Endothelial cell of umbilical vein (primary cell): ENCODE measurements around the gene VAV3. TPM values are rescaled to one million over a fixed set of nuclear protein-coding genes. Genes with fewer than 3 reads are reported as not detected.

Source experiments
- BruUV-seq: library from RNA; stranded (reverse); fragments of 400-500 nt; replicated peaks from 2 replicates; lab custom pipeline; 2021; lab: Mats Ljungman, UMichigan
- CTCF ChIA-PET: fragments of 300-600, 350-600 bp; sonication (Branson Sonifier 250); formaldehyde crosslinking; loops from one replicate; lab custom pipeline; 2021; ENCODE audit warnings: antibody characterized with exemption, inconsistent platforms; lab: Charles Lee
- POLR2A ChIA-PET: fragments of 300-600, 350-600 bp; sonication (Branson Sonifier 250); formaldehyde crosslinking; loops from one replicate; lab custom pipeline; 2021; ENCODE audit warnings: antibody characterized with exemption, inconsistent platforms; lab: Charles Lee
- DNase-seq: peaks from one replicate; pipeline ENCODE4 v3.0.0-alpha.2; 2011; ENCODE audit warnings: low read depth, low spot score
- FAIRE-seq: peaks from 2 replicates; lab custom pipeline; 2011; peaks lifted over from hg19 to GRCh38; lab: Jason Lieb, UNC
- H2AFZ ChIP-seq: 2 replicates; pipeline ENCODE4 v1.6.0; 2012; ENCODE audit warnings: low read depth, low read length, control low read depth, inconsistent platforms
- H3K27ac ChIP-seq: 2 replicates; pipeline ENCODE4 v1.5.1; 2011; ENCODE audit warnings: low read depth, mild to moderate bottlenecking, control low read depth, low read length, moderate library complexity; ENCODE audit not compliant: insufficient read depth
- H3K27me3 ChIP-seq, 2 experiments: 2 replicates each; pipeline versions ENCODE4 v1.6.0 to v1.6.1; 2011; ENCODE audit warnings: low read length in 2 of 2, mixed read lengths in 1 of 2; ENCODE audit not compliant: control insufficient read depth in 2 of 2, insufficient read depth in 2 of 2
- H3K36me3 ChIP-seq, 2 experiments: 2 replicates in 1 of 2; 3 replicates in 1 of 2; pipeline ENCODE4 v1.5.1; 2011; ENCODE audit warnings: low read length in 2 of 2, mild to moderate bottlenecking in 1 of 2, moderate library complexity in 1 of 2; ENCODE audit not compliant: control insufficient read depth in 2 of 2, insufficient read depth in 2 of 2; ENCODE audit errors: extremely low read depth in 1 of 2
- H3K4me1 ChIP-seq: 3 replicates; pipeline ENCODE4 v1.5.1; 2011; ENCODE audit warnings: mild to moderate bottlenecking, low read length; ENCODE audit not compliant: control insufficient read depth, insufficient read depth; ENCODE audit errors: extremely low read depth
- H3K4me2 ChIP-seq: 2 replicates; pipeline ENCODE4 v1.6.1; 2011; ENCODE audit warnings: low read length, control low read depth, mixed read lengths; ENCODE audit not compliant: insufficient read depth
- H3K4me3 ChIP-seq, 3 experiments: fragments of 200-600 bp in 1 of 3; sonication (generic), shearing (Covaris generic) in 1 of 3; replicated peaks in 1 of 3; 2 replicates each; pipeline ENCODE4 v1.5.1; 2011 to 2016; ENCODE audit warnings: control low read depth in 3 of 3, low read length in 3 of 3, mild to moderate bottlenecking in 2 of 3, inconsistent platforms in 1 of 3, low read depth in 1 of 3, moderate library complexity in 1 of 3; ENCODE audit not compliant: insufficient read depth in 1 of 3
- H3K79me2 ChIP-seq: 2 replicates; pipeline ENCODE4 v1.6.0; 2012; ENCODE audit warnings: low read length, inconsistent platforms; ENCODE audit not compliant: control insufficient read depth, insufficient read depth
- H3K9ac ChIP-seq: replicated peaks from 2 replicates; pipeline ENCODE3; 2011; ENCODE audit warnings: low read length, control low read depth; ENCODE audit not compliant: insufficient read depth; ENCODE audit errors: extremely low read depth
- H3K9me1 ChIP-seq: replicated peaks from 3 replicates; pipeline ENCODE4 v1.6.0; 2011; ENCODE audit warnings: mild to moderate bottlenecking, low read length; ENCODE audit not compliant: control insufficient read depth, insufficient read depth; ENCODE audit errors: extremely low read depth
- H3K9me3 ChIP-seq: replicated peaks from 2 replicates; pipeline ENCODE4 v1.5.1; 2012; ENCODE audit warnings: low read length, inconsistent platforms; ENCODE audit not compliant: control insufficient read depth, insufficient read depth
- H4K20me1 ChIP-seq: replicated peaks from 2 replicates; pipeline ENCODE3; 2011; ENCODE audit warnings: mild to moderate bottlenecking, low read length; ENCODE audit not compliant: control insufficient read depth, insufficient read depth; ENCODE audit errors: extremely low read depth
- EZH2 ChIP-seq: IDR thresholded peaks from 2 replicates; pipeline ENCODE4 v1.6.1; 2012; ENCODE audit warnings: borderline replicate concordance, low read depth, mild to moderate bottlenecking, moderate library complexity, low read length, inconsistent platforms; ENCODE audit not compliant: severe bottlenecking
- FOS ChIP-seq: IDR thresholded peaks from 2 replicates; pipeline ENCODE4 v1.6.1; 2011; ENCODE audit warnings: mild to moderate bottlenecking, low read length, moderate library complexity, borderline replicate concordance; ENCODE audit not compliant: insufficient read depth
- GATA2 ChIP-seq: IDR thresholded peaks from 2 replicates; pipeline ENCODE4 v1.7.0; 2011; ENCODE audit warnings: low read depth, mild to moderate bottlenecking, moderate library complexity, mixed read lengths, low read length; ENCODE audit not compliant: insufficient read length, insufficient read depth
- JUN ChIP-seq: IDR thresholded peaks from 2 replicates; pipeline ENCODE4 v1.6.1; 2011; ENCODE audit warnings: borderline replicate concordance, low read depth; ENCODE audit not compliant: insufficient read length, insufficient read depth
- POLR2A ChIP-seq: IDR thresholded peaks from 2 replicates; pipeline ENCODE4 v1.6.1; 2012; ENCODE audit warnings: low read depth, mild to moderate bottlenecking, control low read depth, low read length
- POLR2AphosphoS5 ChIP-seq: IDR thresholded peaks from 2 replicates; pipeline ENCODE4 v1.6.1; 2012; ENCODE audit warnings: low read depth, mild to moderate bottlenecking, control low read depth, low read length, moderate library complexity; ENCODE audit not compliant: insufficient read depth
- dilution Hi-C: fragments of 300-500 bp; cut with MboI; formaldehyde crosslinking; loops from one replicate; pipeline ENCODE4 v1.15.0; 2019; ENCODE audit warnings: low sequenced_read_pairs; ENCODE audit not compliant: extremely low pct_ligation_motif_present
- intact Hi-C: fragments of 100-400 bp; cut with micrococcal nuclease; formaldehyde crosslinking; loops from one replicate; pipeline ENCODE4 v1.10.0; 2022
- polyA plus RNA-seq, 4 experiments: library from polyadenylated mRNA; depleted of rRNA in 3 of 4; stranded (reverse) in 3 of 4; unstranded in 1 of 4; fragments of >200 nt; gene quantifications; 2 replicates each; pipeline versions ENCODE4 v1.2.1 to v1.2.3, GENCODE V29; 2011 to 2012; ENCODE audit warnings: missing spikeins in 1 of 4
- total RNA-seq: library from RNA; stranded (reverse); gene quantifications from 2 replicates; pipeline ENCODE4 v1.2.3, GENCODE V29; 2021
- TF ChIP-seq, protein P1 (sequence below), 2 donors: IDR thresholded peaks; 1 replicate in 1 of 2; 2 replicates in 1 of 2; pipeline ENCODE4 v1.5.1; 2011; ENCODE audit warnings: low read length in 2 of 2, mild to moderate bottlenecking in 2 of 2, moderate library complexity in 2 of 2, control low read depth in 1 of 2, inconsistent platforms in 1 of 2, low read depth in 1 of 2; ENCODE audit not compliant: insufficient read depth in 1 of 2; ENCODE audit errors: extremely low read depth in 1 of 2
- TF ChIP-seq, protein P2 (sequence below): IDR thresholded peaks from 2 replicates; pipeline ENCODE4 v1.6.1; 2011; ENCODE audit not compliant: insufficient read depth, insufficient read length

VAV3 gene
- total and polyA plus RNA-seq, 2 donors (not counting 3 experiments of a cell fraction or from before 2014, with no cell fraction given): 0.18 to 1.5 TPM

DNA sequence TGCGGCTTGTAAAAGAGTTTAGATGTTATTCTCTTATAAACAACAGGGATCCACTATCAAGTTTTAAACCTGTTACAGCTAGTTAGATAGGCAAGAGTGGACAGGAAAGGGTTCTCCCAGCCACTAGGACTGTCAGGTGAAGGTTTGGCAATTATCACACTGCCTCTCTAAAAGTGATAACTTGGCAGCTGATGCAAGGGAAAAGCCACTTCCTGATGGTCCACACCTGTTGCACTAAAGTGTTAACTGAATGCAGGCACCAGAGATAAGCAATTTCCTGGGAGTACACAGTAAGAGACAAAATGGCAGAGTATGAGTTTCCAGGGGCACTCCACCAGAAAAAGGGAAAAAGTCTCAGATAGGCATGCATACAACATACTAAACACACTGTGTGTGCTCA, 99.4 kb downstream of the VAV3 start:
- H3K36me3 ChIP-seq: no peaks in the 10 kb centered on the region
- no peak overlapping the region for H3K9ac ChIP-seq
- dilution Hi-C loops (no loop called here), intact Hi-C loops (no loop called here)
- H3K4me3 ChIP-seq: no peak overlapping the region
- H4K20me1 ChIP-seq: no peaks in the 10 kb centered on the region
- TF ChIP-seq FOS (no peak), GATA2 (no peak), POLR2A (no peak), EZH2 (no peak), POLR2AphosphoS5 (no peak), JUN (no peak)
- TF ChIP-seq, protein P1, sequence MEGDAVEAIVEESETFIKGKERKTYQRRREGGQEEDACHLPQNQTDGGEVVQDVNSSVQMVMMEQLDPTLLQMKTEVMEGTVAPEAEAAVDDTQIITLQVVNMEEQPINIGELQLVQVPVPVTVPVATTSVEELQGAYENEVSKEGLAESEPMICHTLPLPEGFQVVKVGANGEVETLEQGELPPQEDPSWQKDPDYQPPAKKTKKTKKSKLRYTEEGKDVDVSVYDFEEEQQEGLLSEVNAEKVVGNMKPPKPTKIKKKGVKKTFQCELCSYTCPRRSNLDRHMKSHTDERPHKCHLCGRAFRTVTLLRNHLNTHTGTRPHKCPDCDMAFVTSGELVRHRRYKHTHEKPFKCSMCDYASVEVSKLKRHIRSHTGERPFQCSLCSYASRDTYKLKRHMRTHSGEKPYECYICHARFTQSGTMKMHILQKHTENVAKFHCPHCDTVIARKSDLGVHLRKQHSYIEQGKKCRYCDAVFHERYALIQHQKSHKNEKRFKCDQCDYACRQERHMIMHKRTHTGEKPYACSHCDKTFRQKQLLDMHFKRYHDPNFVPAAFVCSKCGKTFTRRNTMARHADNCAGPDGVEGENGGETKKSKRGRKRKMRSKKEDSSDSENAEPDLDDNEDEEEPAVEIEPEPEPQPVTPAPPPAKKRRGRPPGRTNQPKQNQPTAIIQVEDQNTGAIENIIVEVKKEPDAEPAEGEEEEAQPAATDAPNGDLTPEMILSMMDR (IDR thresholded peaks at IDR 0.05; ENCODE audit: extremely low read depth in 1 of 2, insufficient read depth in 1 of 2, low read depth in 1 of 2, low read length in 2 of 2): no peak
- TF ChIP-seq, protein P2, sequence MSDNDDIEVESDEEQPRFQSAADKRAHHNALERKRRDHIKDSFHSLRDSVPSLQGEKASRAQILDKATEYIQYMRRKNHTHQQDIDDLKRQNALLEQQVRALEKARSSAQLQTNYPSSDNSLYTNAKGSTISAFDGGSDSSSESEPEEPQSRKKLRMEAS: no peak
- no peak overlapping the region for H3K4me2 ChIP-seq
- H3K79me2 ChIP-seq: no peaks in the 10 kb centered on the region
- BruUV-seq: no TSS peak
- H2AFZ ChIP-seq: no peak overlapping the region
- ChIA-PET POLR2A (no interaction called here), CTCF (no interaction called here)
- no peak overlapping the region for H3K27ac ChIP-seq
- FAIRE-seq (no peak), DNase-seq (no peak)
- H3K9me1 ChIP-seq: no peaks in the 10 kb centered on the region
- H3K27me3 ChIP-seq: peaks cover 0 to 3% of the 10 kb centered on the region in 2 experiments
- H3K4me1 ChIP-seq: peaks cover 15% of the 10 kb centered on the region
- H3K9me3 ChIP-seq: no peaks in the 10 kb centered on the region
